OCI-LY1 (cell line): ENCODE measurements around the gene RNF144A.

ENCODE experiments used
- EZH2 ChIP-seq: fragments of 200-600 bp; sonication (generic), shearing (Covaris generic); IDR thresholded peaks from 2 replicates; pipeline ENCODE4 v1.8.0; 2017; ENCODE audit warnings: borderline replicate concordance, mixed run types, mild to moderate bottlenecking, antibody characterized with exemption, low read length, moderate library complexity, mixed read lengths
- TF ChIP-seq, protein P1 (sequence below): fragments of 200-600 bp; sonication (generic), shearing (Covaris generic); IDR thresholded peaks from 2 replicates; pipeline ENCODE4 v1.5.1; 2017; ENCODE audit warnings: mild to moderate bottlenecking, antibody characterized with exemption, low read length, moderate library complexity, mixed read lengths

DNA sequence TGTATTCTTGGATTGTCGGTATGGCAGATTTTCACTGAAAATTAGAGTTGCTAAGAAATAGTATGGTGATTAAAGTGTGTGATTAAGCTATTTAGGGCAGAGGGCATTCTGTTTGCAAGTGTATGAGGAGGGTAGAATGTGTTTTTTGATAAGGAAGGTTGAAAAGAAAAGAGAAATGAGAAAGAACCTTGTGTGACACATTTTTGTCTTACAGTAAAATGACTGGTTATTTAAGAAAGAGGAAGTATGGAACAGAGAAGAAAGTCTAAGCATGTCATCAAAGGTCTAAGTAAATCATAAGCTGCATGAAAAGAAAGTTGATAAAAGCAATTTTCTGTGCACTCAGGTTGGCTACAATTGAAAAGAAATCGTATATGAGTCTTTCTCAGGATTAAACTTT, 44.8 kb upstream of the RNF144A start:
- TF ChIP-seq, protein P1, sequence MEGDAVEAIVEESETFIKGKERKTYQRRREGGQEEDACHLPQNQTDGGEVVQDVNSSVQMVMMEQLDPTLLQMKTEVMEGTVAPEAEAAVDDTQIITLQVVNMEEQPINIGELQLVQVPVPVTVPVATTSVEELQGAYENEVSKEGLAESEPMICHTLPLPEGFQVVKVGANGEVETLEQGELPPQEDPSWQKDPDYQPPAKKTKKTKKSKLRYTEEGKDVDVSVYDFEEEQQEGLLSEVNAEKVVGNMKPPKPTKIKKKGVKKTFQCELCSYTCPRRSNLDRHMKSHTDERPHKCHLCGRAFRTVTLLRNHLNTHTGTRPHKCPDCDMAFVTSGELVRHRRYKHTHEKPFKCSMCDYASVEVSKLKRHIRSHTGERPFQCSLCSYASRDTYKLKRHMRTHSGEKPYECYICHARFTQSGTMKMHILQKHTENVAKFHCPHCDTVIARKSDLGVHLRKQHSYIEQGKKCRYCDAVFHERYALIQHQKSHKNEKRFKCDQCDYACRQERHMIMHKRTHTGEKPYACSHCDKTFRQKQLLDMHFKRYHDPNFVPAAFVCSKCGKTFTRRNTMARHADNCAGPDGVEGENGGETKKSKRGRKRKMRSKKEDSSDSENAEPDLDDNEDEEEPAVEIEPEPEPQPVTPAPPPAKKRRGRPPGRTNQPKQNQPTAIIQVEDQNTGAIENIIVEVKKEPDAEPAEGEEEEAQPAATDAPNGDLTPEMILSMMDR: no peak
- no peak for TF ChIP-seq EZH2
